ENCODE results near the gene ANKRD52.

ANKRD52 gene

GRCh38 chr12:56247923-56248322 lies 10.3 kb downstream of the ANKRD52 start:
- H3K4me3 ChIP-seq (replicated peaks; ENCODE audit: insufficient read depth, low read length), result no peak overlapping the region
- H3K27me3 ChIP-seq (ENCODE audit: insufficient read depth, poor library complexity, severe bottlenecking), result no peaks in the 10 kb centered on the region
- no peak overlapping the region for H3K27ac ChIP-seq (replicated peaks)
- TF ChIP-seq CTCF (IDR thresholded peaks at IDR 0.05; ENCODE audit: insufficient read depth, low read length) (no peak), GABPA (IDR thresholded peaks at IDR 0.05; ENCODE audit: low read depth) (no peak), SPI1 (IDR thresholded peaks at IDR 0.05; ENCODE audit: borderline replicate concordance, low read depth) (no peak)
- DNase-seq (ENCODE audit: low read depth in 1 of 2, low spot score in 1 of 2), result no peak

GRCh38 chr12:56244494-56244893 lies 13.7 kb downstream of the ANKRD52 start:
- Histone ChIP-seq H3K4me3 (replicated peaks; ENCODE audit: insufficient read depth, low read length) (no peak overlapping the region), H3K27ac (replicated peaks) (no peak overlapping the region), H3K27me3 (ENCODE audit: insufficient read depth, poor library complexity, severe bottlenecking) (no peaks in the 10 kb centered on the region)
- TF ChIP-seq REST (IDR thresholded peaks at IDR 0.05; ENCODE audit: insufficient replicate concordance, low read depth), result no peak
- no peak for DNase-seq (ENCODE audit: low read depth in 1 of 2, low spot score in 1 of 2)

- TF ChIP-seq POLR2AphosphoS5 (IDR thresholded peaks at IDR 0.05; ENCODE audit: low read depth), result no peak
- no peak for TF ChIP-seq GABPA (IDR thresholded peaks at IDR 0.05; ENCODE audit: low read depth)
- TF ChIP-seq CTCF (IDR thresholded peaks at IDR 0.05; ENCODE audit: insufficient read depth, low read length), result no peak
- no peak for TF ChIP-seq SPI1 (IDR thresholded peaks at IDR 0.05; ENCODE audit: borderline replicate concordance, low read depth)
- TF ChIP-seq REST (IDR thresholded peaks at IDR 0.05; ENCODE audit: insufficient replicate concordance, low read depth), result no peak
- Histone ChIP-seq H3K27ac (replicated peaks) (no peak overlapping the region), H3K4me3 (replicated peaks; ENCODE audit: insufficient read depth, low read length) (no peak overlapping the region), H3K27me3 (ENCODE audit: insufficient read depth, poor library complexity, severe bottlenecking) (no peaks in the 10 kb centered on the region)
- no peak for DNase-seq (ENCODE audit: low read depth in 1 of 2, low spot score in 1 of 2)
These were observed 14.4 kb downstream of the ANKRD52 start for GRCh38 chr12:56243731-56244181.

- no peaks in the 10 kb centered on the region for H3K27me3 ChIP-seq (ENCODE audit: insufficient read depth, poor library complexity, severe bottlenecking)
- DNase-seq (ENCODE audit: low read depth in 1 of 2, low spot score in 1 of 2), result no peak
- no peak overlapping the region for H3K4me3 ChIP-seq (replicated peaks; ENCODE audit: insufficient read depth, low read length)
- no peak for TF ChIP-seq SPI1 (IDR thresholded peaks at IDR 0.05; ENCODE audit: borderline replicate concordance, low read depth)
- TF ChIP-seq REST (IDR thresholded peaks at IDR 0.05; ENCODE audit: insufficient replicate concordance, low read depth), result no peak
- TF ChIP-seq GABPA (IDR thresholded peaks at IDR 0.05; ENCODE audit: low read depth), result no peak
- TF ChIP-seq CTCF (IDR thresholded peaks at IDR 0.05; ENCODE audit: insufficient read depth, low read length), result no peak
- no peak for TF ChIP-seq POLR2AphosphoS5 (IDR thresholded peaks at IDR 0.05; ENCODE audit: low read depth)
- H3K27ac ChIP-seq (replicated peaks), result no peak overlapping the region
These were observed 15.2 kb downstream of the ANKRD52 start for GRCh38 chr12:56242986-56243385.
